Measurements from ENCODE around the gene CNPPD1.

Gene CNPPD1

GRCh38 chr2:219176818-219177551 lies at the start of gene CNPPD1:
Gene CNPPD1, minus strand, starts transcription at chr2:219176925. Its CDS starts 97 bp downstream, at chr2:219176828.
- peaks cover 60% of the 10 kb centered on the region for H3K4me1 Mint-ChIP-seq

GRCh38 chr2:219225350-219225749 lies 48.6 kb upstream of the CNPPD1 start:
- CTCF ChIA-PET, result no interaction called here
- Mint-ChIP-seq H3K4me3 (no peak overlapping the region), H3K27me3 (no peaks in the 10 kb centered on the region), H3K36me3 (peaks cover 66% of the 10 kb centered on the region), H3K4me1 (peaks cover 25% of the 10 kb centered on the region), H3K27ac (peak overlapping the region; percentile 24), H3K9me3 (no peaks in the 10 kb centered on the region)
- no peak for DNase-seq

More at GRCh38 chr2:219176818-219177551, at the start of gene CNPPD1:
- Mint-ChIP-seq H3K4me3 (peak within 1 kb of the TSS; percentile 81), H3K36me3 (peaks cover 45% of the 10 kb centered on the region), H3K27ac (peak within 1 kb of the TSS; percentile 100), H3K9me3 (no peaks in the 10 kb centered on the region), H3K27me3 (no peaks in the 10 kb centered on the region)
- CTCF ChIA-PET, result interaction anchor here (1.1 to 3.6 kb wide), 10 partner anchors 11 to 123 kb away, joined by 3 to 15 read pairs (median 6); partner anchors contain the start of gene ZFAND2B
- DNase-seq, result peak; percentile 92

- H3K4me1 Mint-ChIP-seq, result peaks cover 28% of the 10 kb centered on the region
- H3K36me3 Mint-ChIP-seq, result peaks cover 61% of the 10 kb centered on the region
- no peak overlapping the region for H3K4me3 Mint-ChIP-seq
- DNase-seq, result no peak
- H3K9me3 Mint-ChIP-seq, result no peaks in the 10 kb centered on the region
- H3K27me3 Mint-ChIP-seq, result no peaks in the 10 kb centered on the region
- H3K27ac Mint-ChIP-seq, result no peak overlapping the region
- CTCF ChIA-PET, result interaction anchor here (0.7 kb wide), 1 partner anchor 7 kb away, joined by 3 read pairs; no protein-coding TSS in a partner anchor
Measured at GRCh38 chr2:219223831-219224610, 47.3 kb upstream of the CNPPD1 start.

GRCh38 chr2:219221957-219222518 lies 45.3 kb upstream of the CNPPD1 start:
- Mint-ChIP-seq H3K4me3 (no peak overlapping the region), H3K4me1 (peaks cover 25% of the 10 kb centered on the region), H3K27me3 (no peaks in the 10 kb centered on the region), H3K9me3 (no peaks in the 10 kb centered on the region), H3K27ac (no peak overlapping the region), H3K36me3 (peaks cover 52% of the 10 kb centered on the region)
- CTCF ChIA-PET, result interaction anchor here (0.9 kb wide), 1 partner anchor 11 kb away, joined by 3 read pairs; no protein-coding TSS in a partner anchor
- DNase-seq, result no peak

DNA sequence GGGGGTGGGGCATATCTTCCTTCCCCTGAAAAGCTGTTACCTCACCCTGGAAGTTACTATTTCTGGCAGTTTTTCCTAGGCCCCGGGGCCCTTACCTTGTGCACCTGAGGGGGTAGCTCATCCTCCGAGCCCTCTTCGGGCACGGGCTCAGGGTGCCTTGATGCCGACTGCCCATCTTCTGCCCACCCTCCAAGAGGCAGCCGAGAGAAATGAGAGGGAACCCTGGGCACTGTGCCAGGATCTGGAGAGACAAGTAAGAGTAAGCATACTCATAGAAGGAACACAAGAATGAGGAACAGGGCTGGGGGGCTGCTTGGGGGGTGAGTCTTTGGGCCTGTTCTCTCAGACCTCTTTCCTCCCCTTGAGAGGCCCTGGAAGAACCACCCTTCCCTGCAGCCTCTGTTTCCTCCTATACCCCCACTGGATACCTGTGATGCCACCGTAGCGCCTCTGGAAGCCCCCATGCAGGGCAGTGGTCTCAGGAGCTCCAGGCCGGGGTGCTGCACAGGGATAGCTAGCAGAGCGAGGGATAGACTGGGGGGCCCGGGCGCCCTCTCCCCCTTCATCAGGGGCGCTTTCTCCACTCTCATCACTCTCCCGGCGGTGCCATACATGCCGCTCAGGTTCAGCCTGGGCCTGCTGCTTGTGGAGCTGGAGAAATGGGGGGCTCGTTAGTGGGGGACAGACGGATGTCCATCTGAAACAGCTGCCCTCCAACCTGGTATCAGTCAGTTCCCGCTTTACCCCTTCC lies 44.1 kb upstream of the CNPPD1 start:
- CTCF ChIA-PET, result interaction anchor here (1.8 kb wide), 1 partner anchor 75 kb away, joined by 7 read pairs; no protein-coding TSS in a partner anchor
- H3K27me3 Mint-ChIP-seq, result no peaks in the 10 kb centered on the region

DNA sequence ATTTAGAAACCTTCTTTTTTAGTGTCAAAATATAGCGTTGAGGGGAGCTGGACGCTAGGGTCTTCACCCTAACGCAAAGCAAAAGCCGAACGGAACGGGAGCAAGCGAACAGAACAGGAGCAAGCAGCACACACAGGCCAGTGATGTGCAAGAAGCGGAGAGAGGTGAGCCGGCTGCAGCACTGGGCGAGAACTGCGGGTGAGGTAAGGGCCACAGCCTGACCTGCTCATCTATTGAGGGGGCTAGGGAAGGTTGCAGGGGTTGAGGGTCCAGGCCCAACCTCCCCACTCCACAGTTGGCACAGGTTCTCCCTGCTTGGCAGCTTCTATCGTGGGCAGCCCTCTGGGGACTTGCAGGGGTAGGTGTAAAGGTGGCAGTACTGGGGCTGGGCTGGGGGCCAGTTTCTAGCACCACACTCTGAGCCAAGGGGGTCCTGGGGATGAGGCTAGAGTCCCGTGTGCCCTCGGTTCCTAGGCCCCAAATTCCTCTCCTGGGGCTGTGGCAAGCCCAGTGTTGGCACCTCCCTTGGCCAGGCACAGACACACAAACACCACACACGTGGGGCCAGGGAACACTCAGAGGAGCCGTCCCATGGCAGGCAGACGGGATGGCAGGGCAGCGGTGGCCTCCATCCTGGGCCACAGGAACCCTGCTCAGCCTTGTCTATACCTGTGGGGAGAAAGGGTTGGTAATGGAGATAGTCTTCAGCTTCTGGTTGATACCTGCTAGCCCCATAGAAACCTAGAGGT lies 43.2 kb upstream of the CNPPD1 start:
- no peak for DNase-seq
- H3K27ac Mint-ChIP-seq, result no peak overlapping the region
- H3K36me3 Mint-ChIP-seq, result peaks cover 42% of the 10 kb centered on the region
- H3K9me3 Mint-ChIP-seq, result no peaks in the 10 kb centered on the region
- CTCF ChIA-PET, result interaction anchor here (0.7 to 1.8 kb wide), 3 partner anchors 48 to 76 kb away, joined by 3 to 7 read pairs (median 4); no protein-coding TSS in a partner anchor
- H3K4me1 Mint-ChIP-seq, result peaks cover 31% of the 10 kb centered on the region
- no peak overlapping the region for H3K4me3 Mint-ChIP-seq
- H3K27me3 Mint-ChIP-seq, result no peaks in the 10 kb centered on the region

More for the DNA sequence above, 44.1 kb upstream of the CNPPD1 start:
- Mint-ChIP-seq H3K36me3 (peaks cover 51% of the 10 kb centered on the region), H3K4me1 (peaks cover 31% of the 10 kb centered on the region), H3K27ac (no peak overlapping the region), H3K9me3 (no peaks in the 10 kb centered on the region), H3K4me3 (no peak overlapping the region)
- DNase-seq, result no peak

- peak; percentile 94 for DNase-seq
- H3K27ac Mint-ChIP-seq, result peak within 1 kb of the TSS; percentile 89
- CTCF ChIA-PET, result interaction anchor here (0.6 to 1.8 kb wide), 8 partner anchors 30 to 637 kb away, joined by 3 to 8 read pairs (median 4); no protein-coding TSS in a partner anchor
- H3K4me3 Mint-ChIP-seq, result peak within 1 kb of the TSS; percentile 81
- peaks cover 41% of the 10 kb centered on the region for H3K36me3 Mint-ChIP-seq
- peaks cover 31% of the 10 kb centered on the region for H3K4me1 Mint-ChIP-seq
- H3K9me3 Mint-ChIP-seq, result no peaks in the 10 kb centered on the region
- H3K27me3 Mint-ChIP-seq, result no peaks in the 10 kb centered on the region
Measured at GRCh38 chr2:219218732-219219701, 42.3 kb upstream of the CNPPD1 start, which contains the start of gene ABCB6. Gene ABCB6, minus strand, starts transcription at chr2:219218958. Its CDS starts 285 bp downstream, at chr2:219218673.

DNA sequence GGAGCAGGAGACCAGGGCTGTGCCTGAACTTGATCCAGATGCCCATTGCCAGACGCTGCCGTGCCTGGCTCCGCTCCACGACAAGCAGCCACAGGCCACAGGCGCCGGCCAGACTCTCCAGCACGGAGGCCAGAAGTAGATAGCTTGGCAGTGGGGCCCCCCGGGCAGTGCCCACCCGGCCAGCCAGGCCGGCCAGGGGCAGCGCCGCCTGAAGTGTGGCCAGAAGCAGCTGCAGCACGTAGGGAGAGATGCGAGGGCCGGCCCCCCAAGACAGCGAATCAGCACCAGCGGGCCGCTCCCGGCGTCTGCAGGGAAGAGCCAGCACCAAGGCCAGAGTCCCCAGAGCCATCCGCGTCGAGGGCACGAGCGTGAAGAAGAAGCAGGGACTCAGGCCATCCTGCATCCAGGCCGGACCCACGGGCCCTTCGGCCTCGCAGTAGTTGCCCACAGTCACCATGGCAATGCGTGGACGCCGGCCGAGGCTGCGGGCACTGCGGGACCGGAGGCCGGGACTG lies 41.5 kb upstream of the CNPPD1 start:
- DNase-seq, result no peak
- H3K36me3 Mint-ChIP-seq, result peaks cover 38% of the 10 kb centered on the region

DNA sequence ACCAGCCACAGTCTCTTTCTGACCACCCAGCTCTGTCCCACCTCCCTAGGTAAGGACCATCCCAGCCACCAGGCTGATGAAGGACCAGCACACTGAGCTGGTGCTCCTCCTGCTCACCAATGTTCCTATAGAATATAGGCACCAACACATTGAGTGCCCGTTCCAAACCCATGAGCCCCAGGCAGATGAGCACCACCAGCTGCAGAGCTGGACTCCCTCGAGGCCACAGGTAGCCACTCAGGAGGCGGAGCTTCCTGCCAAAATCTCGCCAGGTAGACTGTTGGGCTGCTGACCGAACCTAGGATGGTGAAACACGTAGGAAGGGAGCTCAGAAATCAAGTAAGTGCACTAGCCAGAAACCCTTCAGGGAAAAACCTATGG lies 39.8 kb upstream of the CNPPD1 start:
- H3K4me1 Mint-ChIP-seq, result peaks cover 40% of the 10 kb centered on the region
- H3K27ac Mint-ChIP-seq, result peak overlapping the region; percentile 54
- H3K36me3 Mint-ChIP-seq, result peaks cover 34% of the 10 kb centered on the region
- no peak for DNase-seq
- no peak overlapping the region for H3K4me3 Mint-ChIP-seq
- H3K9me3 Mint-ChIP-seq, result no peaks in the 10 kb centered on the region
- CTCF ChIA-PET, result interaction anchor here (0.6 to 2.4 kb wide), 5 partner anchors 8 to 83 kb away, joined by 3 to 8 read pairs (median 4); partner anchors contain the start of gene ZFAND2B
- no peaks in the 10 kb centered on the region for H3K27me3 Mint-ChIP-seq

More for the DNA sequence above, 41.5 kb upstream of the CNPPD1 start:
- Mint-ChIP-seq H3K9me3 (no peaks in the 10 kb centered on the region), H3K4me1 (peaks cover 31% of the 10 kb centered on the region), H3K4me3 (peak overlapping the region; percentile 81), H3K27me3 (no peaks in the 10 kb centered on the region), H3K27ac (peak overlapping the region; percentile 89)
- CTCF ChIA-PET, result interaction anchor here (0.7 to 1.7 kb wide), 5 partner anchors 31 to 77 kb away, joined by 3 to 8 read pairs (median 5); no protein-coding TSS in a partner anchor

DNA sequence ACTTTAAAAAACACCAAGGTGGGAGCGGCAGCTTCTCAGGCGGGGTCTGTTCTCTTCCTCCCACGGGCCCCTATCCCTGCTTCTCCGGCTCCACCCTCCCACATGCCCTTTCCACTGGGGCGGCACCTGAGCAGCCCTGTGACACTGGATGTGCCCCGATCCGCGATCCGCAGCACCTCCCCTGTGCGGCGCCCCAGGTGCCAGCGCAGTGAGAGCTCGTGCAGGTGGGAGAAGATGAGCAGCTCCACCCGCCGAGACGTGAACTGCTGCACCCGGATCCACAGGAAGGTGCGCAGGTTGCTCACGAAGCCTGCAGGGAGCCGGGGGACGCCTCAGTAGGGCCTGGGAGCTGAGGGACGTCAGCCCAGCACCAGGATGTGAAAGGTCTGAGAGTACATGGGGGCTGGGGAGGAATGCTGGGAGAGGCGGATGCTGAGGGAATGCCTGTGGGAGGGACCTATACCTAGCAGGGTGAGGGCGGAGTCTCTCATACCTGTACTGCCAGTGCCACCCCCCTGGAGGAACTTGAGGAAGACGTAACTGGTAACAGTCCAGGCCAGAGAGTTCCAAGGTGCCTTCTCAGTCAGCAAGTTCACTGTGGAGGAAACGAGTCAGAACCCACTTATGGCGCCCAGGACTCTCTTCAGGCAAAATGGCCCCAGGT lies 39.3 kb upstream of the CNPPD1 start:
- CTCF ChIA-PET, result interaction anchor here (1.0 to 2.4 kb wide), 4 partner anchors 10 to 83 kb away, joined by 4 to 8 read pairs (median 6); partner anchors contain the start of gene ZFAND2B
- no peak for DNase-seq
- H3K27ac Mint-ChIP-seq, result no peak overlapping the region
- H3K4me3 Mint-ChIP-seq, result no peak overlapping the region
- no peaks in the 10 kb centered on the region for H3K9me3 Mint-ChIP-seq
- peaks cover 35% of the 10 kb centered on the region for H3K36me3 Mint-ChIP-seq
- peaks cover 46% of the 10 kb centered on the region for H3K4me1 Mint-ChIP-seq
- H3K27me3 Mint-ChIP-seq, result no peaks in the 10 kb centered on the region

- H3K4me3 Mint-ChIP-seq, result no peak overlapping the region
Measured at GRCh38 chr2:219214786-219215185, 38.1 kb upstream of the CNPPD1 start.

More at GRCh38 chr2:219214786-219215185, 38.1 kb upstream of the CNPPD1 start:
- no peak for DNase-seq
- Mint-ChIP-seq H3K27me3 (no peaks in the 10 kb centered on the region), H3K27ac (no peak overlapping the region), H3K9me3 (no peaks in the 10 kb centered on the region), H3K36me3 (peaks cover 31% of the 10 kb centered on the region), H3K4me1 (peaks cover 56% of the 10 kb centered on the region)
- CTCF ChIA-PET, result interaction anchor here (0.6 to 0.8 kb wide), 2 partner anchors 18 to 80 kb away, joined by 3 read pairs; no protein-coding TSS in a partner anchor
